Progenitor cell of endocrine pancreas (in vitro differentiated cells): Measurements from ENCODE around the gene RAX. TPM values are rescaled to one million over a fixed set of nuclear protein-coding genes. Genes with fewer than 3 reads are reported as not detected.

Experiments
- DNase-seq: peaks from one replicate; pipeline ENCODE4 v3.0.0; 2021; ENCODE audit warnings: low spot score; ENCODE audit not compliant: unreplicated experiment
- H3K27ac Mint-ChIP-seq: 2 replicates; pipeline ENCODE4 v1.8.0; 2021; ENCODE audit warnings: mild to moderate bottlenecking, moderate library complexity, mixed read lengths
- H3K27me3 Mint-ChIP-seq: 2 replicates; pipeline ENCODE4 v1.8.0; 2021; ENCODE audit warnings: mixed read lengths
- H3K36me3 Mint-ChIP-seq: 2 replicates; pipeline ENCODE4 v1.8.0; 2022; ENCODE audit warnings: mixed read lengths; ENCODE audit not compliant: insufficient read depth
- H3K4me1 Mint-ChIP-seq: 2 replicates; pipeline ENCODE4 v1.8.0; 2021; ENCODE audit warnings: low read depth, mixed read lengths
- H3K4me3 Mint-ChIP-seq: 2 replicates; pipeline ENCODE4 v1.8.0; 2021; ENCODE audit warnings: low read depth, mild to moderate bottlenecking, moderate library complexity, mixed read lengths
- H3K9me3 Mint-ChIP-seq: 2 replicates; pipeline ENCODE4 v1.8.0; 2021; ENCODE audit warnings: low read depth, mixed read lengths
- total RNA-seq: library from RNA; stranded (reverse); gene quantifications from 2 replicates; pipeline ENCODE4 v1.2.1, GENCODE V29; 2021
- TF ChIP-seq, protein P1 (sequence below): fragments of 200-600 bp; sonication (generic); IDR thresholded peaks from one replicate; pipeline ENCODE4 v1.5.0; 2021; ENCODE audit warnings: antibody characterized with exemption, mild to moderate bottlenecking; ENCODE audit not compliant: unreplicated experiment

The RAX gene
- total RNA-seq, 1 donor from 2014 or later, result not detected

DNA sequence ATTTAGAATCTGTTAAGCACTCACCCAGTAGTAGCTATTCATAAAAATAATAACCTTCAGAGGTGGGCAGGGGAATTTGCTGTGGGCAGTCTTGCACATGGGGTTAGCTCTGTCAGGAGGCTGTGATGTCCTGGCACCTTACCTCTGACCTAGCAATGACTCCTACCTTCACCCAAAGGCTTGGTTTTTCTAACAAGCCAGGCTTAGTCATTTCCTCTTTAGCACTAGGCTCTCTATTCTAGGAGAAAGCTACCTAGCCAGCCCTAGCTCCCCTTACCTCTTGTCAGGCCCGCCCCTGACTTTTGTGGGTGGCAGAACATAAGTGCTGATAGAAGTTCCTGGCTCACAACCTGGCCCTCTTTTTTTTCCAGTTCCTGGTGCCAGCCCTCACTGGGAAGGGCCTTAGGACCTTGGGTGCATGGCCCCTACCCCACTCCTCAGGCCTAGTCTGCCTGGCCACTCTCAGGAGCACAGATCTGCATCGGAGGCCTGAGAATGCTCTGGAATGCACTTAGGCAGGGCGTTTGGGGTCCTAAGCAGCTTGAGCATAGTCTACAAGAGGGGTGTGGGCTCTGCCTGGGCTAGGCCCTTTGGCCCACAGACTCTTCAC is 27.5 kb upstream of the RAX start:
- Mint-ChIP-seq H3K36me3 (no peaks in the 10 kb centered on the region), H3K27me3 (peaks cover 49% of the 10 kb centered on the region), H3K4me1 (no peaks in the 10 kb centered on the region), H3K27ac (no peak overlapping the region), H3K9me3 (no peaks in the 10 kb centered on the region), H3K4me3 (no peak overlapping the region)
- DNase-seq, result no peak
- TF ChIP-seq, protein P1, sequence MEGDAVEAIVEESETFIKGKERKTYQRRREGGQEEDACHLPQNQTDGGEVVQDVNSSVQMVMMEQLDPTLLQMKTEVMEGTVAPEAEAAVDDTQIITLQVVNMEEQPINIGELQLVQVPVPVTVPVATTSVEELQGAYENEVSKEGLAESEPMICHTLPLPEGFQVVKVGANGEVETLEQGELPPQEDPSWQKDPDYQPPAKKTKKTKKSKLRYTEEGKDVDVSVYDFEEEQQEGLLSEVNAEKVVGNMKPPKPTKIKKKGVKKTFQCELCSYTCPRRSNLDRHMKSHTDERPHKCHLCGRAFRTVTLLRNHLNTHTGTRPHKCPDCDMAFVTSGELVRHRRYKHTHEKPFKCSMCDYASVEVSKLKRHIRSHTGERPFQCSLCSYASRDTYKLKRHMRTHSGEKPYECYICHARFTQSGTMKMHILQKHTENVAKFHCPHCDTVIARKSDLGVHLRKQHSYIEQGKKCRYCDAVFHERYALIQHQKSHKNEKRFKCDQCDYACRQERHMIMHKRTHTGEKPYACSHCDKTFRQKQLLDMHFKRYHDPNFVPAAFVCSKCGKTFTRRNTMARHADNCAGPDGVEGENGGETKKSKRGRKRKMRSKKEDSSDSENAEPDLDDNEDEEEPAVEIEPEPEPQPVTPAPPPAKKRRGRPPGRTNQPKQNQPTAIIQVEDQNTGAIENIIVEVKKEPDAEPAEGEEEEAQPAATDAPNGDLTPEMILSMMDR, result no peak

DNA sequence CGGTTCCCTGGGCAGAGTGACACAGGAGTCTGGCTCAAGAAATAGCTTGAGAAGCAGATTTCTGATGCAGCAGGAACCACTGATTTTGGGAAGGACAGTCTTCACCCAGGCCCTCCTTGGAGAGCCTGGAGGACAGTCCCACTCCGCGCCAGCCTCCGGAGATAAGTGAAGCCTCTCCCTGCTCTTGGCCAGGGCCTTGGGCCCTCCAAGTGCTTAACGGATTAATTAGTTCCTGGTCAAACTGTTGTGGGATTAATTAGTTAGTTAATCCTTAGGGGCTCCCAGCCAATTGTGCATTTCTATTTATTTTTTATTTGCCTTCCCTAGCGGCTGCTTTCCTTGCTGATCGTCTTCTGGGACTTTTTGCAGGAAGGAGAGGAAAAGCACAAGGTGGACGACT is 25.6 kb upstream of the RAX start:
- no peak overlapping the region for H3K4me3 Mint-ChIP-seq
- H3K9me3 Mint-ChIP-seq, result no peaks in the 10 kb centered on the region
- DNase-seq, result no peak
- H3K27ac Mint-ChIP-seq, result no peak overlapping the region
- no peaks in the 10 kb centered on the region for H3K4me1 Mint-ChIP-seq
- TF ChIP-seq, protein P1, result no peak
- no peaks in the 10 kb centered on the region for H3K36me3 Mint-ChIP-seq
- H3K27me3 Mint-ChIP-seq, result peaks cover 53% of the 10 kb centered on the region

DNA sequence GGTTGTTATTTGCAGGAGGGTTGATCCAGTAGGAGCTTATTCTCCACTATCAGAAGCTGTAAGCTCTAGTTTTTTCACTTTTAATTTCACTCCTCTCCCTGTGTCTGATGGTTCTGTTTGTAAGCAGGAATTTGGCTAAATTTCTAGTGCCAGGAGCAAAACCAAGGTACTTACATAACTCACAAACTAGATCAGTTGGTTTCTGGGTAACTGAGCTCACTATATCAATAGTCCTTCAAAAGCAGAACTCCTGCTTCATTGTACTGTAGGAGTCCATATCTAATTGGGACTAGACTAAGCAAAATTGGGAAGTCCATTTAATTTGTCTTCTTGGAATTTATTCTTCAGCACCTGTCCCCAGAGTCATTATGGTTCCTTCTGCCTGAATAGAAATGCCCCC is 20.1 kb upstream of the RAX start:
- Mint-ChIP-seq H3K4me1 (no peaks in the 10 kb centered on the region), H3K36me3 (no peaks in the 10 kb centered on the region), H3K27ac (no peak overlapping the region), H3K4me3 (no peak overlapping the region), H3K9me3 (no peaks in the 10 kb centered on the region), H3K27me3 (peaks cover 50% of the 10 kb centered on the region)
- no peak for DNase-seq
- TF ChIP-seq, protein P1, result no peak

DNA sequence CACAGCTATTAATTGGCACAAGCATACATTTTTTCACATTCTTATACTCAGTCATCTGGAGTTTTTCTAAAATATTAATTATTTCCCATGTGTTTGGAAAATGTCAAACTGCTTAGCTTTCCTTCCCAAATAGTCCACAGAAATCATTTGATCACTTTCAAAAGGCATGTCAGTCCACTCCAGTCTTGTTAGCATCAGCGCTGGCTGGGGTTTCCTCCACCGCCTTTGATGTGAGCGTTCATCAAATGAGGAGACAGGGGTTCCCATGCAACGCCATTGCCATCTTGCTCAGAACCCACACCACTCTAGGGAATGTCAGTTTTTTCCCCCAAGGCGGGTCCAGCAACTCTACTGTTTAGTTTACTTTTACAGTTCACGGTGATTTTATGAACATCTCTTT is 13.1 kb upstream of the RAX start:
- H3K4me1 Mint-ChIP-seq, result no peaks in the 10 kb centered on the region
- no peak for DNase-seq
- no peaks in the 10 kb centered on the region for H3K9me3 Mint-ChIP-seq
- no peak overlapping the region for H3K4me3 Mint-ChIP-seq
- TF ChIP-seq, protein P1, result no peak
- no peaks in the 10 kb centered on the region for H3K36me3 Mint-ChIP-seq
- H3K27ac Mint-ChIP-seq, result no peak overlapping the region
- H3K27me3 Mint-ChIP-seq, result peaks cover 65% of the 10 kb centered on the region

DNA sequence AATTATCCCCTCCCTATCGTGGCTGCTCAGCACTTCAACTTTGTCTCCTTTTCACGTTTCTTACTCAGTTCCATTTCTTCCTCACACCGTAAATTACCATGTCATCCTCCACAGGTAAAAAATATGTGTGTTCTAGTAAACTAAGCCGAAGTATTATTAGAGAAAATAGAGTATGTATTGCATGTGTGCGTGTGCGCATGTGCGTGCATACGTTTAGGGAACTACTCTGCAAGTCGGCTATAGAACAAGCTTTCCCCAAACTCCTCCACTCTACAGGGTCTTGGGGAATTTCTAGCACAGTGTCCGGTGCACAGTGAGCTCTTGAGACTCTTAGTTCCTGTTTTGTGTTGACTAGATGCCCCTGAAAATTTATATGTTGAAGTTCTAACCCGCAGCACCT is 9.1 kb upstream of the RAX start:
- no peak for DNase-seq
- TF ChIP-seq, protein P1, result no peak
- H3K27me3 Mint-ChIP-seq, result peaks cover 93% of the 10 kb centered on the region
- no peaks in the 10 kb centered on the region for H3K36me3 Mint-ChIP-seq
- H3K4me3 Mint-ChIP-seq, result no peak overlapping the region
- H3K9me3 Mint-ChIP-seq, result no peaks in the 10 kb centered on the region
- H3K27ac Mint-ChIP-seq, result no peak overlapping the region
- H3K4me1 Mint-ChIP-seq, result no peaks in the 10 kb centered on the region
